MM.1S (cell line): Measurements from ENCODE around the gene PCGF6.

Experiments
- DNase-seq: peaks from one replicate; pipeline ENCODE4 v3.0.0-alpha.2; 2015
- H2AFZ ChIP-seq: fragments of 300-600 bp; sonication (generic); 2 replicates; pipeline ENCODE4 v1.6.0; 2016; ENCODE audit warnings: antibody characterized with exemption, low read length
- H3F3A ChIP-seq: fragments of 300-600 bp; sonication (generic); 2 replicates; pipeline ENCODE4 v1.6.1; 2016; ENCODE audit warnings: mild to moderate bottlenecking, antibody characterized with exemption, low read length, moderate library complexity, mixed read lengths; ENCODE audit not compliant: insufficient read depth
- H3K27ac ChIP-seq: fragments of 300-600 bp; sonication (generic); 2 replicates; pipeline ENCODE4 v1.5.1; 2016; ENCODE audit warnings: mild to moderate bottlenecking, low read length
- H3K27me3 ChIP-seq: fragments of 300-600 bp; sonication (generic); replicated peaks from 2 replicates; pipeline ENCODE4 v1.6.0; 2016; ENCODE audit warnings: low read length; ENCODE audit not compliant: insufficient read depth
- H3K36me3 ChIP-seq: fragments of 300-600 bp; sonication (generic); replicated peaks from 2 replicates; pipeline ENCODE4 v1.6.1; 2016; ENCODE audit warnings: mild to moderate bottlenecking, low read length, mixed read lengths; ENCODE audit not compliant: insufficient read depth
- H3K4me1 ChIP-seq: fragments of 300-600 bp; sonication (generic); 2 replicates; pipeline ENCODE4 v1.6.1; 2016; ENCODE audit warnings: low read length, mixed read lengths
- H3K4me2 ChIP-seq: fragments of 300-600 bp; sonication (generic); 2 replicates; pipeline ENCODE4 v1.6.0; 2016; ENCODE audit warnings: low read depth, low read length
- H3K4me3 ChIP-seq: fragments of 300-600 bp; sonication (generic); 2 replicates; pipeline ENCODE4 v1.5.1; 2016; ENCODE audit warnings: low read length, mixed read lengths
- H3K79me2 ChIP-seq: fragments of 300-600 bp; sonication (generic); 2 replicates; pipeline ENCODE4 v1.6.1; 2016; ENCODE audit warnings: mixed run types, low read length, mixed read lengths
- H3K9ac ChIP-seq: fragments of 300-600 bp; sonication (generic); 2 replicates; pipeline ENCODE4 v1.6.1; 2016; ENCODE audit warnings: low read length, mixed read lengths
- H3K9me2 ChIP-seq: fragments of 300-600 bp; sonication (generic); replicated peaks from 2 replicates; pipeline ENCODE4 v1.6.1; 2016; ENCODE audit warnings: mild to moderate bottlenecking, low read length, mixed read lengths; ENCODE audit not compliant: insufficient read depth
- H3K9me3 ChIP-seq: fragments of 300-600 bp; sonication (generic); replicated peaks from 2 replicates; pipeline ENCODE4 v1.6.1; 2016; ENCODE audit warnings: mild to moderate bottlenecking, low read length, mixed read lengths; ENCODE audit not compliant: insufficient read depth
- H4K20me1 ChIP-seq: fragments of 300-600 bp; sonication (generic); 2 replicates; pipeline ENCODE4 v1.6.1; 2016; ENCODE audit warnings: mild to moderate bottlenecking, low read length, moderate library complexity, mixed read lengths; ENCODE audit not compliant: insufficient read depth
- EZH2 ChIP-seq: fragments of 300-600 bp; sonication (generic); optimal IDR thresholded peaks from 2 replicates; pipeline ENCODE3; 2017; ENCODE audit warnings: low read depth, mild to moderate bottlenecking, antibody characterized with exemption, low read length, mixed read lengths
- EZH2phosphoT487 ChIP-seq: fragments of 300-600 bp; sonication (generic); IDR thresholded peaks from 2 replicates; pipeline ENCODE4 v1.6.1; 2018; ENCODE audit warnings: antibody characterized with exemption, low read length
- TF ChIP-seq, protein P1 (sequence below): fragments of 300-600 bp; sonication (generic); IDR thresholded peaks from 2 replicates; pipeline ENCODE4 v1.5.1; 2016; ENCODE audit warnings: antibody characterized with exemption, low read length, mixed read lengths

The PCGF6 gene, protein sequence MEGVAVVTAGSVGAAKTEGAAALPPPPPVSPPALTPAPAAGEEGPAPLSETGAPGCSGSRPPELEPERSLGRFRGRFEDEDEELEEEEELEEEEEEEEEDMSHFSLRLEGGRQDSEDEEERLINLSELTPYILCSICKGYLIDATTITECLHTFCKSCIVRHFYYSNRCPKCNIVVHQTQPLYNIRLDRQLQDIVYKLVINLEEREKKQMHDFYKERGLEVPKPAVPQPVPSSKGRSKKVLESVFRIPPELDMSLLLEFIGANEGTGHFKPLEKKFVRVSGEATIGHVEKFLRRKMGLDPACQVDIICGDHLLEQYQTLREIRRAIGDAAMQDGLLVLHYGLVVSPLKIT

DNA sequence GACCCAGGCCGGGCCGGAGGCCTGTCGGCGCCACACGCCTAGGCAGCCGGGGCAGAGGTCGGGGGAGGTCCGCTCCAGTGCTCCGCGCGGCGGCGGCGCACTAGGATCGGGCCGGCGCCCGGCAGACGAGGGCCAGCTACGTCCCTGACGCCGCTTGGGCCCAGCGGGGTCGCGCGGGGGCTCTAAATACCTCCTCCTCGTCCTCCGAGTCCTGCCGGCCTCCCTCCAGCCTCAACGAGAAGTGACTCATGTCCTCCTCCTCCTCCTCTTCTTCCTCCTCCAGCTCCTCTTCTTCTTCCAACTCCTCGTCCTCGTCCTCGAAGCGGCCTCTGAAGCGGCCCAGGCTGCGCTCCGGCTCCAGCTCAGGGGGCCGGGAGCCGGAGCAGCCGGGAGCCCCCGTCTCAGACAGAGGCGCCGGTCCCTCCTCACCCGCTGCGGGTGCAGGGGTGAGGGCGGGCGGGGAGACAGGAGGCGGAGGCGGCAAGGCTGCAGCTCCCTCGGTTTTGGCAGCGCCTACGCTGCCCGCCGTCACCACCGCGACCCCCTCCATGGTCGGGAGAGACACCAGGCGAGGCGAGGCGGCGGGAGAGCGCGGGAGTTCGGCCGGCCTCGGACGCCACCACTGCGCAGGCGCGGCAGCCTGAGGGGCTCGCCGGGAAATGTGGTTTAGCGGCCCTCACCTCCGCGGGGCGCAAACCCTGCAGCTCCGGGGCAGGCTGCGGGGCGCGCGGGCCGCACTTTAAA is at the start of gene PCGF6:
PCGF6 (minus strand) TSS at position 624 of the 744 bp plus-strand sequence; CDS start at position 550, 74 bp downstream.
- DNase-seq, result peak; percentile 82
- H3K79me2 ChIP-seq, result peaks cover 26% of the 10 kb centered on the region
- H3K4me2 ChIP-seq, result peak within 1 kb of the TSS; percentile 86
- H4K20me1 ChIP-seq, result no peaks in the 10 kb centered on the region
- peaks cover 3% of the 10 kb centered on the region; the same call in 1 of the 2 replicates for H3F3A ChIP-seq
- peak within 1 kb of the TSS; percentile 93 for H3K9ac ChIP-seq
- H3K27ac ChIP-seq, result peak within 1 kb of the TSS; percentile 54; the same call in 1 of the 2 replicates
- H3K4me1 ChIP-seq, result 0 out of 2 replicates have a peak, but pooled peaks cover 3% of the 10 kb centered on the region
- no peaks in the 10 kb centered on the region for H3K9me3 ChIP-seq
- no peaks in the 10 kb centered on the region; the same call in 1 of the 2 replicates for H3K36me3 ChIP-seq
- peak within 1 kb of the TSS; percentile 80 for H2AFZ ChIP-seq
- H3K4me3 ChIP-seq, result peak within 1 kb of the TSS; percentile 94
- TF ChIP-seq EZH2phosphoT487 (no peak), EZH2 (no peak)
- TF ChIP-seq, protein P1, sequence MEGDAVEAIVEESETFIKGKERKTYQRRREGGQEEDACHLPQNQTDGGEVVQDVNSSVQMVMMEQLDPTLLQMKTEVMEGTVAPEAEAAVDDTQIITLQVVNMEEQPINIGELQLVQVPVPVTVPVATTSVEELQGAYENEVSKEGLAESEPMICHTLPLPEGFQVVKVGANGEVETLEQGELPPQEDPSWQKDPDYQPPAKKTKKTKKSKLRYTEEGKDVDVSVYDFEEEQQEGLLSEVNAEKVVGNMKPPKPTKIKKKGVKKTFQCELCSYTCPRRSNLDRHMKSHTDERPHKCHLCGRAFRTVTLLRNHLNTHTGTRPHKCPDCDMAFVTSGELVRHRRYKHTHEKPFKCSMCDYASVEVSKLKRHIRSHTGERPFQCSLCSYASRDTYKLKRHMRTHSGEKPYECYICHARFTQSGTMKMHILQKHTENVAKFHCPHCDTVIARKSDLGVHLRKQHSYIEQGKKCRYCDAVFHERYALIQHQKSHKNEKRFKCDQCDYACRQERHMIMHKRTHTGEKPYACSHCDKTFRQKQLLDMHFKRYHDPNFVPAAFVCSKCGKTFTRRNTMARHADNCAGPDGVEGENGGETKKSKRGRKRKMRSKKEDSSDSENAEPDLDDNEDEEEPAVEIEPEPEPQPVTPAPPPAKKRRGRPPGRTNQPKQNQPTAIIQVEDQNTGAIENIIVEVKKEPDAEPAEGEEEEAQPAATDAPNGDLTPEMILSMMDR, result no peak
- no peaks in the 10 kb centered on the region for H3K27me3 ChIP-seq
- H3K9me2 ChIP-seq, result no peaks in the 10 kb centered on the region

- Histone ChIP-seq H3K79me2 (peaks cover 85% of the 10 kb centered on the region), H3K9ac (peak overlapping the region; percentile 84; the same call in 1 of the 2 replicates), H3K4me1 (peaks cover 18% of the 10 kb centered on the region), H3K4me2 (peak overlapping the region; percentile 93), H3K27me3 (no peaks in the 10 kb centered on the region), H2AFZ (peak overlapping the region; percentile 67), H3F3A (peaks cover 8% of the 10 kb centered on the region), H3K4me3 (peak overlapping the region; percentile 89), H3K27ac (peak overlapping the region; percentile 62; the same call in 1 of the 2 replicates), H3K9me3 (no peaks in the 10 kb centered on the region), H3K36me3 (peaks cover 5% of the 10 kb centered on the region), H3K9me2 (no peaks in the 10 kb centered on the region), H4K20me1 (0 out of 2 replicates have a peak, but pooled peaks cover 2% of the 10 kb centered on the region)
- no peak for DNase-seq
- TF ChIP-seq EZH2phosphoT487, result no peak
Measured at GRCh38 chr10:103397191-103397825, 46.4 kb upstream of the PCGF6 start.

DNA sequence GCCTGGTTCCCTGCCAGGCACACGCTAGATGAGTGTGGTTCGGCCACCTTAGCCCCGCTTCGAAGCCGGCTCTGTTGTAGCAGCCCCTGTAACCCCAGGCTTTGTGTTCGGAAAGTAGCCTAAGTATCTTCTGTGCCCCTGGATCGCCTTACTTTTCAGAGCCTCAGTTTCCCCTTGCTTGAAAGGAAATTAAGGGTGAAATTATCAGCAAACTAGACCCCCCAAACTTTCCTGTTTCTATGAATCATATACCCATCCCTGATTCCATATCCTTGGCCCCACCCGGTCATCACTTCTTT is 45.8 kb upstream of the PCGF6 start:
- H3F3A ChIP-seq, result peaks cover 8% of the 10 kb centered on the region
- H2AFZ ChIP-seq, result peak overlapping the region; percentile 67
- peak overlapping the region; percentile 93 for H3K4me2 ChIP-seq

More for the DNA sequence above, 45.8 kb upstream of the PCGF6 start:
- H3K9me3 ChIP-seq, result no peaks in the 10 kb centered on the region
- no peaks in the 10 kb centered on the region for H3K9me2 ChIP-seq
- H3K79me2 ChIP-seq, result peaks cover 88% of the 10 kb centered on the region
- peaks cover 5% of the 10 kb centered on the region for H3K36me3 ChIP-seq
- 0 out of 2 replicates have a peak, but pooled peaks cover 2% of the 10 kb centered on the region for H4K20me1 ChIP-seq
- peak overlapping the region; percentile 62; the same call in 1 of the 2 replicates for H3K27ac ChIP-seq
- DNase-seq, result no peak
- peaks cover 18% of the 10 kb centered on the region for H3K4me1 ChIP-seq
- peak overlapping the region; percentile 89 for H3K4me3 ChIP-seq
- H3K9ac ChIP-seq, result peak overlapping the region; percentile 84
- H3K27me3 ChIP-seq, result no peaks in the 10 kb centered on the region
- TF ChIP-seq EZH2phosphoT487, result no peak
- no peak for TF ChIP-seq EZH2
- TF ChIP-seq, protein P1, result no peak
